ENCODE data around the gene DNAJB6.

DNAJB6 gene

GRCh38 chr7:157407512-157408257 lies 70.9 kb downstream of the DNAJB6 start:
- no peak overlapping the region for H3K4me3 ChIP-seq (ENCODE audit: low read depth, low read length)

GRCh38 chr7:157408258-157409101 lies 71.7 kb downstream of the DNAJB6 start:
- H3K4me3 ChIP-seq (ENCODE audit: low read depth, low read length): no peak overlapping the region

- H3K4me3 ChIP-seq (ENCODE audit: low read depth, low read length): no peak overlapping the region
Measured at GRCh38 chr7:157409149-157409752, 72.4 kb downstream of the DNAJB6 start.

- no peak overlapping the region for H3K4me3 ChIP-seq (ENCODE audit: low read depth, low read length)
Measured at GRCh38 chr7:157409753-157410727, 73.2 kb downstream of the DNAJB6 start.

- no peak overlapping the region for H3K4me3 ChIP-seq (ENCODE audit: low read depth, low read length)
Measured at GRCh38 chr7:157410831-157411556, 74.2 kb downstream of the DNAJB6 start.

- no peak overlapping the region for H3K4me3 ChIP-seq (ENCODE audit: low read depth, low read length)
Measured at GRCh38 chr7:157411580-157411979, 74.8 kb downstream of the DNAJB6 start.

- H3K4me3 ChIP-seq (ENCODE audit: low read depth, low read length): no peak overlapping the region
Measured at GRCh38 chr7:157412021-157412443, 75.2 kb downstream of the DNAJB6 start.

GRCh38 chr7:157412491-157413180 lies 75.8 kb downstream of the DNAJB6 start:
- no peak overlapping the region for H3K4me3 ChIP-seq (ENCODE audit: low read depth, low read length)

- H3K4me3 ChIP-seq (ENCODE audit: low read depth, low read length): no peak overlapping the region
Measured at GRCh38 chr7:157413881-157414701, 77.3 kb downstream of the DNAJB6 start.

GRCh38 chr7:157414702-157415096 lies 77.9 kb downstream of the DNAJB6 start:
- no peak overlapping the region for H3K4me3 ChIP-seq (ENCODE audit: low read depth, low read length)

- no peak overlapping the region for H3K4me3 ChIP-seq (ENCODE audit: low read depth, low read length)
Measured at GRCh38 chr7:157415486-157415885, 78.7 kb downstream of the DNAJB6 start.

GRCh38 chr7:157416011-157416410 lies 79.2 kb downstream of the DNAJB6 start:
- no peak overlapping the region for H3K4me3 ChIP-seq (ENCODE audit: low read depth, low read length)

- H3K4me3 ChIP-seq (ENCODE audit: low read depth, low read length): no peak overlapping the region
Measured at GRCh38 chr7:157418204-157419034, 81.6 kb downstream of the DNAJB6 start.

- H3K4me3 ChIP-seq (ENCODE audit: low read depth, low read length): no peak overlapping the region
Measured at GRCh38 chr7:157419035-157419293, 82.2 kb downstream of the DNAJB6 start.

- H3K4me3 ChIP-seq (ENCODE audit: low read depth, low read length): no peak overlapping the region
Measured at GRCh38 chr7:157422279-157422678, 85.5 kb downstream of the DNAJB6 start.

- H3K4me3 ChIP-seq (ENCODE audit: low read depth, low read length): no peak overlapping the region
Measured at GRCh38 chr7:157423348-157423747, 86.5 kb downstream of the DNAJB6 start.

GRCh38 chr7:157423886-157424565 lies 87.2 kb downstream of the DNAJB6 start:
- H3K4me3 ChIP-seq (ENCODE audit: low read depth, low read length): no peak overlapping the region
